Loucy (cell line): ENCODE data around the gene MYO18A.
"Not testable (repeated sequence)": the region's sequence is repeated elsewhere in the genome, so short reads cannot be mapped to it uniquely, and the experiment has no call there.

Experiments used
- H2AFZ ChIP-seq: fragments of 200-600 bp; sonication (generic); 2 replicates; pipeline ENCODE4 v1.6.0; 2016; ENCODE audit warnings: antibody characterized with exemption, mild to moderate bottlenecking, low read length, moderate library complexity
- H3F3A ChIP-seq: fragments of 200-600 bp; 2 replicates; pipeline ENCODE4 v1.6.0; 2016; ENCODE audit warnings: antibody characterized with exemption, low read depth, mild to moderate bottlenecking
- H3K27me3 ChIP-seq: fragments of 200-600 bp; sonication (generic); 2 replicates; pipeline ENCODE4 v1.6.1; 2014; ENCODE audit warnings: low read length, mild to moderate bottlenecking; ENCODE audit not compliant: insufficient read depth, poor library complexity, severe bottlenecking
- H3K36me3 ChIP-seq: fragments of 200-600 bp; sonication (generic); 2 replicates; pipeline ENCODE4 v1.6.1; 2016; ENCODE audit warnings: low read length; ENCODE audit not compliant: insufficient read depth
- H3K4me1 ChIP-seq: fragments of 200-600 bp; sonication (generic); 2 replicates; pipeline ENCODE4 v1.5.1; 2014; ENCODE audit warnings: low read length, mild to moderate bottlenecking; ENCODE audit not compliant: insufficient read depth, poor library complexity, severe bottlenecking
- H3K4me2 ChIP-seq: fragments of 200-600 bp; sonication (generic); 2 replicates; pipeline ENCODE4 v1.6.0; 2014; ENCODE audit warnings: antibody characterized with exemption, low read length, low read depth, mild to moderate bottlenecking; ENCODE audit not compliant: poor library complexity, severe bottlenecking
- H3K4me3 ChIP-seq: fragments of 200-600 bp; sonication (generic); 2 replicates; pipeline ENCODE4 v1.5.1; 2014; ENCODE audit warnings: low read length, mild to moderate bottlenecking, mixed read lengths; ENCODE audit not compliant: poor library complexity, severe bottlenecking
- H3K79me2 ChIP-seq: fragments of 200-600 bp; sonication (generic); 2 replicates; pipeline ENCODE4 v1.6.1; 2014; ENCODE audit warnings: low read length; ENCODE audit not compliant: insufficient read depth
- H3K9ac ChIP-seq: fragments of 200-600 bp; sonication (generic); 2 replicates; pipeline ENCODE4 v1.6.0; 2014; ENCODE audit warnings: mild to moderate bottlenecking, low read depth, low read length, moderate library complexity; ENCODE audit not compliant: poor library complexity, severe bottlenecking
- H3K9me2 ChIP-seq: fragments of 200-600 bp; sonication (generic); replicated peaks from 2 replicates; pipeline ENCODE4 v1.6.1; 2016; ENCODE audit warnings: low read depth, low read length, mixed read lengths
- H3K9me3 ChIP-seq: fragments of 200-600 bp; sonication (generic); 2 replicates; pipeline ENCODE4 v1.6.1; 2014; ENCODE audit warnings: mild to moderate bottlenecking, antibody characterized with exemption, low read length, low read depth; ENCODE audit not compliant: insufficient read depth
- H4K20me1 ChIP-seq: fragments of 200-600 bp; sonication (generic); 2 replicates; pipeline ENCODE4 v1.6.0; 2014; ENCODE audit warnings: antibody characterized with exemption, low read length, mild to moderate bottlenecking; ENCODE audit not compliant: insufficient read depth, poor library complexity, severe bottlenecking
- CTCF ChIP-seq: fragments of 200-600 bp; sonication (generic); conservative IDR thresholded peaks from 2 replicates; pipeline ENCODE4 v1.5.1; 2014; ENCODE audit warnings: mild to moderate bottlenecking, antibody characterized with exemption, low read length
- EZH2phosphoT487 ChIP-seq: fragments of 200-600 bp; IDR thresholded peaks from 2 replicates; pipeline ENCODE4 v1.6.1; 2018; ENCODE audit warnings: antibody characterized with exemption, mild to moderate bottlenecking, moderate library complexity, borderline replicate concordance

Gene MYO18A

GRCh38 chr17:29209073-29209472 lies 28.9 kb upstream of the MYO18A start:
- Histone ChIP-seq H3K9me3 (no peaks in the 10 kb centered on the region), H3K4me1 (no peaks in the 10 kb centered on the region), H3K79me2 (no peaks in the 10 kb centered on the region), H3K4me2 (no peak overlapping the region), H3K9me2 (no peaks in the 10 kb centered on the region), H3K4me3 (no peak overlapping the region), H3K27me3 (no peaks in the 10 kb centered on the region), H3K9ac (no peak overlapping the region), H4K20me1 (no peaks in the 10 kb centered on the region), H2AFZ (no peak overlapping the region), H3F3A (no peaks in the 10 kb centered on the region), H3K36me3 (no peaks in the 10 kb centered on the region)
- TF ChIP-seq CTCF (no peak), EZH2phosphoT487 (no peak)

GRCh38 chr17:29207975-29208374 lies 27.8 kb upstream of the MYO18A start:
- H3K79me2 ChIP-seq, result no peaks in the 10 kb centered on the region
- no peaks in the 10 kb centered on the region for H4K20me1 ChIP-seq
- no peaks in the 10 kb centered on the region for H3F3A ChIP-seq
- no peak overlapping the region for H3K4me3 ChIP-seq
- no peaks in the 10 kb centered on the region for H3K36me3 ChIP-seq
- H3K4me1 ChIP-seq, result no peaks in the 10 kb centered on the region
- H3K4me2 ChIP-seq, result no peak overlapping the region
- TF ChIP-seq EZH2phosphoT487 (no peak), CTCF (no peak)
- no peaks in the 10 kb centered on the region for H3K9me2 ChIP-seq
- H3K27me3 ChIP-seq, result no peaks in the 10 kb centered on the region
- no peak overlapping the region for H3K9ac ChIP-seq
- H3K9me3 ChIP-seq, result no peaks in the 10 kb centered on the region
- no peak overlapping the region for H2AFZ ChIP-seq

GRCh38 chr17:29205047-29205446 lies 24.8 kb upstream of the MYO18A start:
- Histone ChIP-seq H3K9me2 (no peaks in the 10 kb centered on the region), H4K20me1 (no peaks in the 10 kb centered on the region), H3K9ac (no peak overlapping the region), H3K4me2 (no peak overlapping the region), H3K9me3 (no peaks in the 10 kb centered on the region), H3K27me3 (no peaks in the 10 kb centered on the region), H3K4me1 (no peaks in the 10 kb centered on the region), H3F3A (no peaks in the 10 kb centered on the region), H3K4me3 (no peak overlapping the region), H2AFZ (no peak overlapping the region), H3K79me2 (no peaks in the 10 kb centered on the region), H3K36me3 (no peaks in the 10 kb centered on the region)
- TF ChIP-seq CTCF (no peak), EZH2phosphoT487 (no peak)

GRCh38 chr17:29204068-29204804 lies 24.0 kb upstream of the MYO18A start:
- not testable (repeated sequence) for H3K79me2 ChIP-seq, H3K4me1 ChIP-seq, H3K36me3 ChIP-seq, H3K4me2 ChIP-seq, H3K9me2 ChIP-seq, H3K27me3 ChIP-seq, H2AFZ ChIP-seq, H3K4me3 ChIP-seq, H3K9ac ChIP-seq, H3F3A ChIP-seq, H3K9me3 ChIP-seq, H4K20me1 ChIP-seq
